ENCODE measurements around the gene GDNF.

- TF ChIP-seq CTCF (IDR thresholded peaks at IDR 0.05 in 4 of 5, conservative IDR thresholded peaks at IDR 0.05 in 1 of 5) (peak in 4 of 5 experiments; percentile 21 to 55 (median 42)), POLR2A (IDR thresholded peaks at IDR 0.05) (no peak)
These were observed 64.8 kb downstream of the GDNF start for GRCh38 chr5:37774912-37775483.

Data from gastrocnemius medialis (tissue), 4 donors.